ENCODE results near the gene PRRG2. TPM values are rescaled to one million over a fixed set of nuclear protein-coding genes. Genes with fewer than 3 reads are reported as not detected.

PRRG2 gene
- total and polyA plus RNA-seq, 2 experiments from 2014 or later, result 2.0 to 3.8 TPM

GRCh38 chr19:49573425-49573824 lies 7.7 kb upstream of the PRRG2 start:
- TF ChIP-seq JUNB (IDR thresholded peaks at IDR 0.05; ENCODE audit: unreplicated experiment) (no peak), EZH2phosphoT487 (IDR thresholded peaks at IDR 0.05; ENCODE audit: unreplicated experiment) (no peak), ZNF114 (CRISPR knock-in tag; IDR thresholded peaks at IDR 0.05) (no peak), STAT1 (IDR thresholded peaks at IDR 0.05; ENCODE audit: unreplicated experiment) (no peak), ZNF331 (CRISPR knock-in tag; IDR thresholded peaks at IDR 0.05; ENCODE audit: low read depth) (no peak), REST (IDR thresholded peaks at IDR 0.05; ENCODE audit: unreplicated experiment) (no peak), EZH2 (IDR thresholded peaks at IDR 0.05; ENCODE audit: low read depth, unreplicated experiment) (no peak), CTCF (conservative IDR thresholded peaks at IDR 0.05; ENCODE audit: low read depth in 2 of 2) (no peak), CREB1 (CRISPR knock-in tag; IDR thresholded peaks at IDR 0.05; ENCODE audit: low read depth) (no peak), ETS1 (IDR thresholded peaks at IDR 0.05) (no peak), ZNF462 (CRISPR knock-in tag; IDR thresholded peaks at IDR 0.05) (no peak), NANOG (IDR thresholded peaks at IDR 0.05; ENCODE audit: borderline replicate concordance) (no peak), POLR2AphosphoS5 (IDR thresholded peaks at IDR 0.05; ENCODE audit: low read depth) (no peak)
- no peaks in the 10 kb centered on the region for H3K9me3 Mint-ChIP-seq
- H3K27me3 ChIP-seq (ENCODE audit: insufficient read depth), result no peaks in the 10 kb centered on the region
- peaks cover 65% of the 10 kb centered on the region for H3K79me2 ChIP-seq (replicated peaks; ENCODE audit: insufficient read depth)
- ATAC-seq, result no peak
- H3K4me3 Mint-ChIP-seq, result no peak overlapping the region
- H3K36me3 ChIP-seq (ENCODE audit: insufficient read depth), result no peaks in the 10 kb centered on the region
- no peak overlapping the region for H2AFZ ChIP-seq
- H3F3A ChIP-seq (replicated peaks; ENCODE audit: low read depth), result peaks cover 19% of the 10 kb centered on the region; the same call in 1 of the 2 replicates
- no peak overlapping the region for H3K27ac ChIP-seq (ENCODE audit: low read depth)
- DNase-seq (ENCODE audit: low spot score), result no peak
- H3K4me1 Mint-ChIP-seq, result peaks cover 13% of the 10 kb centered on the region; the same call in 2 of the 3 replicates
- no peak overlapping the region for H3K4me2 ChIP-seq
- H3K27me3 Mint-ChIP-seq (ENCODE audit: insufficient read depth, low read depth, poor library complexity), result peaks cover 1% of the 10 kb centered on the region
- no peaks in the 10 kb centered on the region for H3K9me2 ChIP-seq (ENCODE audit: insufficient read depth)
- H3K36me3 Mint-ChIP-seq (ENCODE audit: low read depth), result peaks cover 20% of the 10 kb centered on the region; the same call in 2 of the 3 replicates
- H3K4me3 ChIP-seq, result no peak overlapping the region
- peaks cover 7% of the 10 kb centered on the region; the same call in 1 of the 2 replicates for H4K20me1 ChIP-seq (replicated peaks; ENCODE audit: insufficient read depth)
- H3K4me1 ChIP-seq (ENCODE audit: insufficient read depth), result peaks cover 13% of the 10 kb centered on the region
- no peak overlapping the region for H3K27ac Mint-ChIP-seq
